ENCODE data around the gene TMEM8B.

DNA sequence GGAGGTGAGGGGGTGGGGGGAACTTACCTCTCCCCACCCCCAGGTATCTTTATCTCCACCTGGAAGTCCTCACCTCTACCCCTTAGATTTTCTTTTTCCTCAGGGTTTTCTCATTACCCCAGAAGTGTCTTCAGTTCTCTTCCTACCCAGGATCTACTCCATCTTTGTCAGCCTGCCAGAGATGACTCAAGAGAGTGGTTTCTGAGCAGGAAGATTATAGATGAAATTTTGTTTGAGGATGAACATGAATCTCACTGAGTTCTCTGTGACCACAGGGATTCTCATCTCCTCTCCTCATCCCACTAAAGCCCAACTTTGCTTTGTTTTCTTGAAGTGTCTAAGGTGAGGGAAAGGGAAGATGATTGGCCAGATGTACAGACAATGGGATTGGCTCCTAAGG lies 9.0 kb upstream of the TMEM8B start:
- TF ChIP-seq CTCF (IDR thresholded peaks at IDR 0.05) (no peak), EP300 (IDR thresholded peaks at IDR 0.05) (no peak), POLR2A (IDR thresholded peaks at IDR 0.05) (no peak), POLR2AphosphoS5 (IDR thresholded peaks at IDR 0.05) (no peak)

Measured in sigmoid colon (tissue), 4 donors.